LHCN-M2 (cell line): ENCODE measurements around the gene PLCB3. TPM values are rescaled to one million over a fixed set of nuclear protein-coding genes. Genes with fewer than 3 reads are reported as not detected.

Experiments
- DNase-seq: peaks from one replicate; pipeline ENCODE4 v3.0.0-alpha.2; 2012; ENCODE audit warnings: low read depth
- polyA plus RNA-seq: library from polyadenylated mRNA; unstranded; fragments of >200 nt; gene quantifications from one replicate; pipeline ENCODE4 v1.2.1, GENCODE V29; 2012; ENCODE audit warnings: missing spikeins
- total RNA-seq: library from RNA; depleted of rRNA; stranded (reverse); fragments of >200 nt; gene quantifications from 2 replicates; pipeline ENCODE4 v1.2.3, GENCODE V29; 2014; rRNA removed

PLCB3 gene
- 92.5 and 100 TPM in 2 replicates for total RNA-seq
- 53.6 TPM for polyA plus RNA-seq

- DNase-seq = no peak
These were observed at the start of gene PLCB3 for GRCh38 chr11:64251016-64251752. Gene PLCB3, plus strand, starts transcription at chr11:64251530. Its CDS starts 120 bp downstream, at chr11:64251650.

- no peak for DNase-seq
These were observed 49.8 kb upstream of the PLCB3 start for GRCh38 chr11:64201543-64201942.

GRCh38 chr11:64202992-64203391, 48.3 kb upstream of the PLCB3 start:
- DNase-seq = no peak

- no peak for DNase-seq
These were observed 47.8 kb upstream of the PLCB3 start for GRCh38 chr11:64203421-64204079.

- no peak for DNase-seq
These were observed 47.3 kb upstream of the PLCB3 start for GRCh38 chr11:64204080-64204440.

GRCh38 chr11:64204464-64204989, 46.8 kb upstream of the PLCB3 start:
- DNase-seq = peak; percentile 97

- DNase-seq = no peak
These were observed 44.7 kb upstream of the PLCB3 start, which contains the start of gene FERMT3 for GRCh38 chr11:64206457-64207255. Gene FERMT3, plus strand, starts transcription at chr11:64206721. Its CDS starts 644 bp downstream, at chr11:64207365.

GRCh38 chr11:64207256-64208085, 43.9 kb upstream of the PLCB3 start:
- peak; percentile 92 for DNase-seq

GRCh38 chr11:64208086-64208795, 43.1 kb upstream of the PLCB3 start:
- DNase-seq = no peak

- no peak for DNase-seq
These were observed 42.4 kb upstream of the PLCB3 start for GRCh38 chr11:64208796-64209562.

- no peak for DNase-seq
These were observed 41.8 kb upstream of the PLCB3 start for GRCh38 chr11:64209563-64209843.

GRCh38 chr11:64210301-64211020, 40.9 kb upstream of the PLCB3 start:
- DNase-seq = no peak

- no peak for DNase-seq
These were observed 40.0 kb upstream of the PLCB3 start for GRCh38 chr11:64211181-64211872.

GRCh38 chr11:64216879-64217278, 34.5 kb upstream of the PLCB3 start:
- DNase-seq = no peak

GRCh38 chr11:64218628-64219353, 32.5 kb upstream of the PLCB3 start:
- no peak for DNase-seq

GRCh38 chr11:64219354-64219684, 32.0 kb upstream of the PLCB3 start:
- DNase-seq = no peak

- DNase-seq = no peak
These were observed 31.6 kb upstream of the PLCB3 start for GRCh38 chr11:64219755-64220154.

- DNase-seq = no peak
These were observed 31.1 kb upstream of the PLCB3 start for GRCh38 chr11:64220271-64220670.
